Testis (tissue), 2 donors: ENCODE data around the gene SHQ1.

Experiments used
- POLR2A ChIP-seq: fragments of 450-650 bp; IDR thresholded peaks from one replicate; pipeline ENCODE4 v1.6.1; 2017; ENCODE audit warnings: antibody characterized with exemption, mild to moderate bottlenecking, moderate library complexity
- TF ChIP-seq, protein P1 (sequence below), 3 experiments: fragments of 450-650 bp in 2 of 3; fragments of 200-600 bp in 1 of 3; sonication (generic) in 1 of 3; IDR thresholded peaks; one replicate each; pipeline ENCODE4 v1.5.1; 2016 to 2019; ENCODE audit warnings: antibody characterized with exemption in 3 of 3, mild to moderate bottlenecking in 2 of 3, moderate library complexity in 1 of 3

DNA sequence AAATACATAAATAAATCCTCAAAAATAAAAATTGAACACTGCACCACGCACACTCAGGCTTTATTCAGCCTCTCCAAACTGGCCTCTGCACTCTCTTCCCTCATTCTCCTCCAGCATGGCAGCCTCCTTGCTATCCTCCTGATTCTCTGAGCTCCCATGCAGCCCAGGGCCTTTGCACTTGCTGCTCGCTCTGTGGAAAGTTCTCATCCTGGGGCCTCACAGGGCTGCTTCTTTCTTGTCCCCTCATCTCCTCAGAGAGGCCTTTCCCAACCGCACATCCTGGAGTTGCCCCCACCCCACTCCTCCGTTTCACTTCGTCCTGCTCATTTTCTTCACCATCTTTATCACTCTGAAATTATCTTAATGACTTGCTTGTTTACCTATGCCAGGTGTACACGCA is 123.0 kb downstream of the SHQ1 start:
- TF ChIP-seq, protein P1, sequence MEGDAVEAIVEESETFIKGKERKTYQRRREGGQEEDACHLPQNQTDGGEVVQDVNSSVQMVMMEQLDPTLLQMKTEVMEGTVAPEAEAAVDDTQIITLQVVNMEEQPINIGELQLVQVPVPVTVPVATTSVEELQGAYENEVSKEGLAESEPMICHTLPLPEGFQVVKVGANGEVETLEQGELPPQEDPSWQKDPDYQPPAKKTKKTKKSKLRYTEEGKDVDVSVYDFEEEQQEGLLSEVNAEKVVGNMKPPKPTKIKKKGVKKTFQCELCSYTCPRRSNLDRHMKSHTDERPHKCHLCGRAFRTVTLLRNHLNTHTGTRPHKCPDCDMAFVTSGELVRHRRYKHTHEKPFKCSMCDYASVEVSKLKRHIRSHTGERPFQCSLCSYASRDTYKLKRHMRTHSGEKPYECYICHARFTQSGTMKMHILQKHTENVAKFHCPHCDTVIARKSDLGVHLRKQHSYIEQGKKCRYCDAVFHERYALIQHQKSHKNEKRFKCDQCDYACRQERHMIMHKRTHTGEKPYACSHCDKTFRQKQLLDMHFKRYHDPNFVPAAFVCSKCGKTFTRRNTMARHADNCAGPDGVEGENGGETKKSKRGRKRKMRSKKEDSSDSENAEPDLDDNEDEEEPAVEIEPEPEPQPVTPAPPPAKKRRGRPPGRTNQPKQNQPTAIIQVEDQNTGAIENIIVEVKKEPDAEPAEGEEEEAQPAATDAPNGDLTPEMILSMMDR (IDR thresholded peaks at IDR 0.05), result no peak
- TF ChIP-seq POLR2A, result no peak
